Caco-2 (cell line): ENCODE data around the gene RALGAPB. TPM values are rescaled to one million over a fixed set of nuclear protein-coding genes. Genes with fewer than 3 reads are reported as not detected.

Experiments
- BruUV-seq: library from RNA; stranded (reverse); fragments of 400-500 nt; replicated peaks from 2 replicates; lab custom pipeline; 2021; lab: Mats Ljungman, UMichigan
- CTCF ChIA-PET: fragments of 300-600 bp; sonication (Branson Sonifier 250); formaldehyde crosslinking; loops from one replicate; lab custom pipeline; 2022; ENCODE audit warnings: antibody characterized with exemption; lab: Charles Lee
- POLR2A ChIA-PET: fragments of 300-600 bp; sonication (Branson Sonifier 250); formaldehyde crosslinking; loops from one replicate; lab custom pipeline; 2022; ENCODE audit warnings: antibody characterized with exemption; lab: Charles Lee
- DNase-seq, 2 experiments: peaks; one replicate each; pipeline versions ENCODE4 v3.0.0 to v3.0.0-alpha.2; 2020 to 2022
- H3K27me3 ChIP-seq: replicated peaks from 2 replicates; pipeline ENCODE4 v1.6.0; 2011; ENCODE audit warnings: low read length; ENCODE audit not compliant: control insufficient read depth, insufficient read depth
- H3K36me3 ChIP-seq: 2 replicates; pipeline ENCODE4 v1.5.1; 2011; ENCODE audit warnings: low read length; ENCODE audit not compliant: control insufficient read depth, insufficient read depth
- H3K4me1 ChIP-seq: fragments of 250-450 bp; sonication (Bioruptor Pico); 2 replicates; pipeline ENCODE4 v1.5.1; 2020; ENCODE audit warnings: mild to moderate bottlenecking
- H3K4me3 ChIP-seq: 2 replicates; pipeline ENCODE4 v1.5.1; 2011; ENCODE audit warnings: low read depth, mild to moderate bottlenecking, control low read depth, low read length
- H3K9me3 ChIP-seq: fragments of 250-450 bp; sonication (Bioruptor Pico); 2 replicates; pipeline ENCODE4 v1.5.1; 2020; ENCODE audit warnings: mild to moderate bottlenecking, moderate library complexity
- H3K27ac Mint-ChIP-seq: one replicate; pipeline ENCODE4 v1.8.0; 2022; ENCODE audit warnings: mixed read lengths; ENCODE audit not compliant: unreplicated experiment
- H3K27me3 Mint-ChIP-seq: one replicate; pipeline ENCODE4 v1.8.0; 2022; ENCODE audit warnings: mixed read lengths; ENCODE audit not compliant: insufficient read depth, unreplicated experiment
- H3K36me3 Mint-ChIP-seq: one replicate; pipeline ENCODE4 v1.8.0; 2022; ENCODE audit warnings: mild to moderate bottlenecking, mixed read lengths; ENCODE audit not compliant: insufficient read depth, unreplicated experiment
- H3K4me1 Mint-ChIP-seq: one replicate; pipeline ENCODE4 v1.8.0; 2022; ENCODE audit warnings: low read depth, mixed read lengths; ENCODE audit not compliant: unreplicated experiment
- H3K4me3 Mint-ChIP-seq: one replicate; pipeline ENCODE4 v1.8.0; 2022; ENCODE audit warnings: mild to moderate bottlenecking, moderate library complexity, mixed read lengths; ENCODE audit not compliant: unreplicated experiment
- H3K9me3 Mint-ChIP-seq: one replicate; pipeline ENCODE4 v1.8.0; 2022; ENCODE audit warnings: mixed read lengths; ENCODE audit not compliant: unreplicated experiment
- CTCF ChIP-seq, 2 experiments: fragments of 200-600 bp in 1 of 2; IDR thresholded peaks; 1 replicate in 1 of 2; 2 replicates in 1 of 2; pipeline versions ENCODE4 v1.5.1 to v1.8.0; 2011 to 2022; ENCODE audit warnings: antibody characterized with exemption in 1 of 2, control low read depth in 1 of 2, inconsistent platforms in 1 of 2, low read depth in 1 of 2, low read length in 1 of 2, mild to moderate bottlenecking in 1 of 2, moderate library complexity in 1 of 2; ENCODE audit not compliant: insufficient read depth in 1 of 2, severe bottlenecking in 1 of 2, unreplicated experiment in 1 of 2
- intact Hi-C: fragments of 100-400 bp; cut with micrococcal nuclease; formaldehyde crosslinking; loops from one replicate; pipeline ENCODE4 v1.10.0; 2022; ENCODE audit not compliant: unreplicated experiment
- microRNA-seq: library from miRNA; unstranded; fragments of <30 nt; microRNA quantifications from one replicate; pipeline ENCODE4 v1.2.0, GENCODE V29; 2022
- total RNA-seq: library from RNA; stranded (reverse); gene quantifications from 2 replicates; pipeline ENCODE4 v1.2.3, GENCODE V29; 2022

RALGAPB gene
- total RNA-seq, 1 experiment from 2014 or later, result 69.1 TPM

- H3K4me1 Mint-ChIP-seq, result no peaks in the 10 kb centered on the region
- H3K27me3 Mint-ChIP-seq, result peaks cover 9% of the 10 kb centered on the region
- Histone ChIP-seq H3K9me3 (no peaks in the 10 kb centered on the region), H3K4me3 (no peak overlapping the region), H3K27me3 (peaks cover 3% of the 10 kb centered on the region; the same call in 1 of the 2 replicates), H3K36me3 (no peaks in the 10 kb centered on the region), H3K4me1 (no peaks in the 10 kb centered on the region)
- peaks cover 9% of the 10 kb centered on the region for H3K9me3 Mint-ChIP-seq
- no peak for TF ChIP-seq CTCF (IDR thresholded peaks at IDR 0.05; ENCODE audit: insufficient read depth in 1 of 2, low read depth in 1 of 2, low read length in 1 of 2, severe bottlenecking in 1 of 2, unreplicated experiment in 1 of 2)
- ChIA-PET CTCF (no interaction called here), POLR2A (no interaction called here)
- intact Hi-C loops, result no loop called here
- no peaks in the 10 kb centered on the region for H3K36me3 Mint-ChIP-seq
- BruUV-seq, result no TSS peak
- no peak for DNase-seq
- no peak overlapping the region for H3K27ac Mint-ChIP-seq
- no peak overlapping the region for H3K4me3 Mint-ChIP-seq
Observed at GRCh38 chr20:38624084-38624483, 151.4 kb downstream of the RALGAPB start.

GRCh38 chr20:38625896-38626295 lies 153.3 kb downstream of the RALGAPB start:
- POLR2A ChIA-PET, result no interaction called here
- no TSS peak for BruUV-seq
- DNase-seq, result no peak
- Mint-ChIP-seq H3K9me3 (peaks cover 9% of the 10 kb centered on the region), H3K4me3 (no peak overlapping the region), H3K36me3 (no peaks in the 10 kb centered on the region), H3K27me3 (peaks cover 7% of the 10 kb centered on the region), H3K27ac (no peak overlapping the region), H3K4me1 (no peaks in the 10 kb centered on the region)
- peaks cover 2% of the 10 kb centered on the region; the same call in 1 of the 2 replicates for H3K27me3 ChIP-seq
- H3K4me1 ChIP-seq, result no peaks in the 10 kb centered on the region
- intact Hi-C loops, result no loop called here
- H3K36me3 ChIP-seq, result no peaks in the 10 kb centered on the region
- no peak overlapping the region for H3K4me3 ChIP-seq
- no peaks in the 10 kb centered on the region for H3K9me3 ChIP-seq
- TF ChIP-seq CTCF (IDR thresholded peaks at IDR 0.05; ENCODE audit: insufficient read depth in 1 of 2, low read depth in 1 of 2, low read length in 1 of 2, severe bottlenecking in 1 of 2, unreplicated experiment in 1 of 2), result no peak
- CTCF ChIA-PET, result no interaction called here

GRCh38 chr20:38626921-38627659 lies 154.4 kb downstream of the RALGAPB start:
- peaks cover 2% of the 10 kb centered on the region; the same call in 1 of the 2 replicates for H3K27me3 ChIP-seq
- peaks cover 9% of the 10 kb centered on the region for H3K9me3 Mint-ChIP-seq
- no peaks in the 10 kb centered on the region for H3K4me1 Mint-ChIP-seq
- no peak for DNase-seq
- ChIA-PET CTCF (no interaction called here), POLR2A (no interaction called here)
- intact Hi-C loops, result no loop called here
- peaks cover 6% of the 10 kb centered on the region for H3K27me3 Mint-ChIP-seq
- no peak overlapping the region for H3K4me3 ChIP-seq
- H3K27ac Mint-ChIP-seq, result no peak overlapping the region
- H3K4me3 Mint-ChIP-seq, result no peak overlapping the region
- H3K36me3 Mint-ChIP-seq, result no peaks in the 10 kb centered on the region
- BruUV-seq, result no TSS peak
- no peaks in the 10 kb centered on the region for H3K36me3 ChIP-seq
- no peak for TF ChIP-seq CTCF (IDR thresholded peaks at IDR 0.05; ENCODE audit: insufficient read depth in 1 of 2, low read depth in 1 of 2, low read length in 1 of 2, severe bottlenecking in 1 of 2, unreplicated experiment in 1 of 2)
- no peaks in the 10 kb centered on the region for H3K4me1 ChIP-seq
- no peaks in the 10 kb centered on the region for H3K9me3 ChIP-seq

Small RNA genes lying within 50 kb of the gene (microRNA-seq; reads per million reads assigned to microRNA genes)
- not detected for gene MIR548O2

Other genes with a start within 250 kb of the RALGAPB start
- gene KIAA1755, start 212.1 kb upstream of the RALGAPB start, total RNA-seq, result 0.19 and 0.20 TPM in 2 replicates
- not detected in 2 replicates for gene BPI, start 168.7 kb upstream of the RALGAPB start, total RNA-seq
- gene LBP, start 126.4 kb upstream of the RALGAPB start, total RNA-seq, result not detected in 2 replicates
- gene SNHG17, start 37.5 kb upstream of the RALGAPB start, total RNA-seq, result 351 and 362 TPM in 2 replicates
- gene ADIG, start 108.4 kb downstream of the RALGAPB start, total RNA-seq, result not detected in 2 replicates
- 0.14 TPM in 1 of 2 replicates, not detected in the other for gene ARHGAP40, start 129.0 kb downstream of the RALGAPB start, total RNA-seq